HG03575 (cell line): ENCODE measurements around the gene RFTN2.
"Not testable (repeated sequence)": the region's sequence is repeated elsewhere in the genome, so short reads cannot be mapped to it uniquely, and the experiment has no call there.

Experiments used
- ATAC-seq: cut with Tn5 transposase; IDR thresholded peaks from one replicate; pipeline ENCODE4 v1.9.1; 2021; ENCODE audit not compliant: unreplicated experiment, insufficient number of reproducible peaks, low FRiP score; ENCODE audit errors: extremely low read depth

Gene RFTN2

GRCh38 chr2:197677056-197677455, 1.7 kb upstream of the RFTN2 start:
- ATAC-seq = no peak

GRCh38 chr2:197675711-197676188, 363 bp upstream of the RFTN2 start:
- no peak for ATAC-seq

- ATAC-seq = no peak
Observed at GRCh38 chr2:197674591-197674990, 796 bp downstream of the RFTN2 start.

- ATAC-seq = no peak
Observed at GRCh38 chr2:197674060-197674459, 1.3 kb downstream of the RFTN2 start.

- no peak for ATAC-seq
Observed at GRCh38 chr2:197673606-197674005, 1.8 kb downstream of the RFTN2 start.

- ATAC-seq = no peak
Observed at GRCh38 chr2:197673106-197673505, 2.3 kb downstream of the RFTN2 start.

GRCh38 chr2:197672371-197672893, 3.0 kb downstream of the RFTN2 start:
- no peak for ATAC-seq

GRCh38 chr2:197669077-197669476, 6.3 kb downstream of the RFTN2 start:
- no peak for ATAC-seq

- no peak for ATAC-seq
Observed at GRCh38 chr2:197668296-197668695, 7.1 kb downstream of the RFTN2 start.

- ATAC-seq = no peak
Observed at GRCh38 chr2:197666277-197666676, 9.1 kb downstream of the RFTN2 start.

- no peak for ATAC-seq
Observed at GRCh38 chr2:197661626-197662025, 13.8 kb downstream of the RFTN2 start.

GRCh38 chr2:197657562-197657961, 17.8 kb downstream of the RFTN2 start:
- ATAC-seq = no peak

- ATAC-seq = no peak
Observed at GRCh38 chr2:197647961-197648690, 27.3 kb downstream of the RFTN2 start.

- ATAC-seq = no peak
Observed at GRCh38 chr2:197641666-197642065, 33.7 kb downstream of the RFTN2 start.

GRCh38 chr2:197640571-197641122, 34.7 kb downstream of the RFTN2 start:
- ATAC-seq = not testable (repeated sequence)

- ATAC-seq = no peak
Observed at GRCh38 chr2:197633109-197633657, 42.2 kb downstream of the RFTN2 start.

- no peak for ATAC-seq
Observed at GRCh38 chr2:197628043-197628500, 47.3 kb downstream of the RFTN2 start.

GRCh38 chr2:197626965-197627625, 48.3 kb downstream of the RFTN2 start:
- ATAC-seq = no peak

- ATAC-seq = no peak
Observed at GRCh38 chr2:197620133-197620532, 55.3 kb downstream of the RFTN2 start.
